IMR-90 (cell line): Measurements from ENCODE around the gene ZBTB7B. TPM values are rescaled to one million over a fixed set of nuclear protein-coding genes. Genes with fewer than 3 reads are reported as not detected.
A peak's percentile ranks its signal among the peaks of the same experiment; 100 is the strongest.

Source experiments
- ATAC-seq: fragments of 200-7000 bp; cut with Tn5 transposase; 2 replicates; pipeline ENCODE4 v1.9.1; 2020; ENCODE audit warnings: low read depth, mild to moderate bottlenecking, moderate library complexity
- BruUV-seq: library from RNA; stranded (reverse); fragments of 400-500 nt; replicated peaks from 2 replicates; lab custom pipeline; 2021; lab: Mats Ljungman, UMichigan
- CTCF ChIA-PET: fragments of 300-600 bp; formaldehyde crosslinking; extraction: SDS; loops from one replicate; lab custom pipeline; 2021; ENCODE audit warnings: antibody characterized with exemption; lab: Yijun Ruan, JAX
- POLR2A ChIA-PET: fragments of 300-600 bp; sonication (Branson Sonifier 250); formaldehyde crosslinking; loops from one replicate; lab custom pipeline; 2022; ENCODE audit warnings: antibody characterized with exemption; ENCODE audit not compliant: unreplicated experiment; lab: Charles Lee
- DNase-seq: peaks from one replicate; pipeline ENCODE4 v3.0.0; 2013
- H2AFZ ChIP-seq: replicated peaks from 2 replicates; pipeline ENCODE3; 2013; ENCODE audit warnings: low read length, mild to moderate bottlenecking; ENCODE audit not compliant: poor library complexity
- H2AK5ac ChIP-seq: 2 replicates; pipeline ENCODE4 v1.6.1; 2013; ENCODE audit warnings: low read depth, low read length, inconsistent platforms
- H2AK9ac ChIP-seq: replicated peaks from 2 replicates; pipeline ENCODE3; 2013; ENCODE audit warnings: mild to moderate bottlenecking, low read depth, low read length, moderate library complexity; ENCODE audit not compliant: poor library complexity
- H2BK120ac ChIP-seq: 2 replicates; pipeline ENCODE4 v1.6.1; 2013; ENCODE audit warnings: low read depth, low read length, inconsistent platforms
- H2BK15ac ChIP-seq: 3 replicates; pipeline ENCODE4 v1.6.1; 2013; ENCODE audit warnings: low read depth, low read length, inconsistent platforms
- H2BK20ac ChIP-seq: 2 replicates; pipeline ENCODE4 v1.6.1; 2013; ENCODE audit warnings: low read depth, mild to moderate bottlenecking, inconsistent platforms, low read length, moderate library complexity
- H2BK5ac ChIP-seq: 2 replicates; pipeline ENCODE4 v1.6.1; 2013; ENCODE audit warnings: mild to moderate bottlenecking, low read depth, low read length, inconsistent platforms; ENCODE audit not compliant: poor library complexity, severe bottlenecking
- H3K14ac ChIP-seq: replicated peaks from 2 replicates; pipeline ENCODE4 v1.6.1; 2013; ENCODE audit warnings: low read depth, low read length, inconsistent platforms
- H3K18ac ChIP-seq: 2 replicates; pipeline ENCODE4 v1.6.1; 2013; ENCODE audit warnings: low read depth, low read length, control low read depth
- H3K23ac ChIP-seq: 2 replicates; pipeline ENCODE4 v1.6.1; 2013; ENCODE audit warnings: low read depth, low read length, inconsistent platforms
- H3K27ac ChIP-seq: 2 replicates; pipeline ENCODE4 v1.5.1; 2013; ENCODE audit warnings: mild to moderate bottlenecking, control low read depth, low read length; ENCODE audit not compliant: insufficient read depth
- H3K27me3 ChIP-seq: 2 replicates; pipeline ENCODE4 v1.6.1; 2013; ENCODE audit warnings: low read length; ENCODE audit not compliant: control insufficient read depth, insufficient read depth
- H3K36me3 ChIP-seq: 2 replicates; pipeline ENCODE4 v1.6.1; 2013; ENCODE audit warnings: low read length, mixed read lengths; ENCODE audit not compliant: control insufficient read depth, insufficient read depth
- H3K4ac ChIP-seq: 2 replicates; pipeline ENCODE4 v1.6.1; 2013; ENCODE audit warnings: low read depth, low read length, inconsistent platforms
- H3K4me1 ChIP-seq: 2 replicates; pipeline ENCODE4 v1.6.1; 2013; ENCODE audit warnings: low read length, mixed read lengths; ENCODE audit not compliant: control insufficient read depth, insufficient read depth
- H3K4me2 ChIP-seq: 2 replicates; pipeline ENCODE4 v1.6.1; 2013; ENCODE audit warnings: low read depth, mild to moderate bottlenecking, control low read depth, low read length, moderate library complexity
- H3K4me3 ChIP-seq: 2 replicates; pipeline ENCODE4 v1.5.1; 2013; ENCODE audit warnings: low read depth, mild to moderate bottlenecking, control low read depth, low read length, moderate library complexity; ENCODE audit not compliant: insufficient read depth
- H3K56ac ChIP-seq: 2 replicates; pipeline ENCODE4 v1.6.1; 2013; ENCODE audit warnings: low read length, inconsistent platforms; ENCODE audit not compliant: insufficient read depth; ENCODE audit errors: extremely low read depth
- H3K79me1 ChIP-seq, 2 experiments: 2 replicates each; pipeline ENCODE4 v1.6.1; 2013; ENCODE audit warnings: low read length in 2 of 2, inconsistent platforms in 1 of 2, low read depth in 1 of 2
- H3K9ac ChIP-seq: 2 replicates; pipeline ENCODE4 v1.6.1; 2013; ENCODE audit warnings: low read depth, low read length, control low read depth
- H3K9me1 ChIP-seq: 2 replicates; pipeline ENCODE4 v1.6.1; 2013; ENCODE audit warnings: low read length, inconsistent platforms; ENCODE audit not compliant: insufficient read depth
- H3K9me3 ChIP-seq: 2 replicates; pipeline ENCODE4 v1.6.1; 2013; ENCODE audit warnings: low read length; ENCODE audit not compliant: control insufficient read depth, insufficient read depth
- H4K20me1 ChIP-seq: 2 replicates; pipeline ENCODE4 v1.6.1; 2013; ENCODE audit warnings: low read length, inconsistent platforms; ENCODE audit not compliant: insufficient read depth
- H4K5ac ChIP-seq: 2 replicates; pipeline ENCODE4 v1.6.1; 2013; ENCODE audit warnings: mild to moderate bottlenecking, low read depth, low read length, control low read depth
- H4K8ac ChIP-seq, 2 experiments: 2 replicates each; pipeline ENCODE4 v1.6.1; 2013; ENCODE audit warnings: low read depth in 2 of 2, low read length in 2 of 2, control low read depth in 1 of 2, inconsistent platforms in 1 of 2
- H4K91ac ChIP-seq: 2 replicates; pipeline ENCODE4 v1.6.1; 2013; ENCODE audit warnings: low read depth, low read length, inconsistent platforms; ENCODE audit not compliant: insufficient read depth
- BHLHE40 ChIP-seq: fragments of 150-350 bp; IDR thresholded peaks from 2 replicates; pipeline ENCODE4 v1.6.1; 2016; ENCODE audit warnings: mild to moderate bottlenecking, low read depth, low read length
- MAZ ChIP-seq: IDR thresholded peaks from 2 replicates; pipeline ENCODE4 v1.6.1; 2012; ENCODE audit warnings: low read depth, mild to moderate bottlenecking, low read length, improper control_type of control experiment, moderate library complexity, borderline replicate concordance
- MXI1 ChIP-seq: IDR thresholded peaks from 2 replicates; pipeline ENCODE4 v1.6.1; 2012; ENCODE audit warnings: low read depth, mild to moderate bottlenecking, low read length, moderate library complexity, borderline replicate concordance
- POLR2A ChIP-seq: IDR thresholded peaks from 2 replicates; pipeline ENCODE4 v1.6.1; 2012; ENCODE audit warnings: mild to moderate bottlenecking, low read depth, low read length
- WGBS, 2 experiments: methylation state at CpG; one replicate each; pipeline versions ENCODE4 v1.1.5 to v1.1.7; 2013; ENCODE audit warnings: missing lambda C conversion rate in 2 of 2; ENCODE audit not compliant: insufficient read length in 1 of 2; ENCODE audit errors: extremely low coverage in 2 of 2; 5-methylcytosine and 5-hydroxymethylcytosine counted together
- dilution Hi-C: fragments of 300-500 bp; cut with HindIII; formaldehyde crosslinking; loops from one replicate; pipeline ENCODE4 v1.14.3; 2018; ENCODE audit warnings: low sequenced_read_pairs; ENCODE audit not compliant: unreplicated experiment
- in situ Hi-C: fragments of 300-500 bp; cut with MboI; formaldehyde crosslinking; loops from 3 replicates; pipeline ENCODE4 v1.14.3; 2019; ENCODE audit warnings: low sequenced_read_pairs, inconsistent platforms, mixed read lengths
- intact Hi-C: fragments of 100-400 bp; cut with micrococcal nuclease; formaldehyde crosslinking; loops from 2 replicates; pipeline ENCODE4 v1.10.0; 2022
- polyA plus RNA-seq, 3 experiments: library from polyadenylated mRNA; depleted of rRNA; stranded (reverse); fragments of >200 nt; gene quantifications; 2 replicates each; pipeline ENCODE4 v1.2.3, GENCODE V29; 2012; ENCODE audit warnings: low replicate concordance in 1 of 3
- total RNA-seq: library from RNA; depleted of rRNA; stranded (reverse); fragments of >200 nt; gene quantifications from 2 replicates; pipeline ENCODE4 v1.2.3, GENCODE V29; 2012

Gene ZBTB7B
- total and polyA plus RNA-seq, 2 of the 4 experiments (the other 2 are of a cell fraction), result 7.7 to 17.4 TPM

GRCh38 chr1:155003766-155004351 is 1.3 kb downstream of the ZBTB7B start:
- H2BK20ac ChIP-seq, result peak overlapping the region; percentile 87

More at GRCh38 chr1:155003766-155004351, 1.3 kb downstream of the ZBTB7B start:
- dilution Hi-C loops, result no loop called here
- DNase-seq, result peak; percentile 38
- Histone ChIP-seq H4K5ac (peak overlapping the region; percentile 88), H3K56ac (peak overlapping the region; percentile 71; the same call in 1 of the 2 replicates), H4K20me1 (no peaks in the 10 kb centered on the region; the same call in 1 of the 2 replicates), H3K14ac (peak overlapping the region; percentile 95), H3K4me3 (peak overlapping the region; percentile 98), H2BK5ac (peak overlapping the region; percentile 91), H2AK5ac (peak overlapping the region; percentile 99), H3K9me3 (no peaks in the 10 kb centered on the region), H2BK120ac (peak overlapping the region; percentile 90), H3K4me2 (peak overlapping the region; percentile 96), H3K18ac (peak overlapping the region; percentile 87), H3K36me3 (no peaks in the 10 kb centered on the region; the same call in none of the 2 replicates), H3K9me1 (peaks cover 12% of the 10 kb centered on the region), H3K9ac (peak overlapping the region; percentile 95), H2AK9ac (peak overlapping the region; percentile 99), H3K27me3 (no peaks in the 10 kb centered on the region), H3K4ac (peak overlapping the region; percentile 99), H4K91ac (peak overlapping the region; percentile 98), H2AFZ (peak overlapping the region; percentile 93), H3K79me1 (peaks cover 14 to 71% of the 10 kb centered on the region in 2 experiments), H4K8ac (peak overlapping the region; percentile 92 to 98), H3K23ac (peak overlapping the region; percentile 90), H3K27ac (peak overlapping the region; percentile 96), H2BK15ac (peak overlapping the region; percentile 97; the same call in 2 of the 3 replicates), H3K4me1 (peaks cover 21% of the 10 kb centered on the region)
- in situ Hi-C loops, result no loop called here
- POLR2A ChIA-PET, result no interaction called here
- intact Hi-C loops, result loop anchor here (5.0 kb wide), 1 partner anchor 48 kb away; the partner anchor contains the start of gene ADAM15
- CTCF ChIA-PET, result interaction anchor here (1.6 kb wide), 1 partner anchor 13 kb away, joined by 7 read pairs; no protein-coding TSS in a partner anchor
- peak; percentile 7 for ATAC-seq
- WGBS, 2 experiments, result 0% methylated on average over 1 of the region's 34 CpGs; no CpG with 5 or more reads in 1 of the 2 experiments
- TF ChIP-seq BHLHE40, result peak; percentile 54; the same call in 1 of the 2 replicates
- peak; percentile 28; the same call in 1 of the 2 replicates for TF ChIP-seq MAZ
- TF ChIP-seq MXI1, result peak; percentile 48; the same call in 1 of the 2 replicates
- no peak for TF ChIP-seq POLR2A
- no TSS peak for BruUV-seq
